GM23338 (cell line): Measurements from ENCODE around the gene DHRSX. TPM values are rescaled to one million over a fixed set of nuclear protein-coding genes. Genes with fewer than 3 reads are reported as not detected.

Experiments used
- ATAC-seq: fragments of 200-7000 bp; cut with Tn5 transposase; 3 replicates; pipeline ENCODE4 v1.9.1; 2020
- DNase-seq: peaks from one replicate; pipeline ENCODE4 v3.0.0-alpha.2; 2015; ENCODE audit warnings: low spot score
- H2AFZ ChIP-seq: fragments of 200-600 bp; sonication (generic); 2 replicates; pipeline ENCODE4 v1.8.0; 2016; ENCODE audit warnings: antibody characterized with exemption, mild to moderate bottlenecking, moderate library complexity
- H3F3A ChIP-seq: fragments of 200-600 bp; sonication (generic); replicated peaks from 2 replicates; pipeline ENCODE4 v1.8.0; 2017; ENCODE audit warnings: antibody characterized with exemption, mixed run types, low read depth
- H3K27ac ChIP-seq: fragments of 200-600 bp; sonication (generic); 2 replicates; pipeline ENCODE4 v1.6.1; 2016; ENCODE audit warnings: low read depth
- H3K27me3 ChIP-seq: fragments of 200-600 bp; sonication (generic); 2 replicates; pipeline ENCODE4 v1.8.0; 2016; ENCODE audit warnings: mild to moderate bottlenecking, mixed run types, moderate library complexity; ENCODE audit not compliant: insufficient read depth
- H3K36me3 ChIP-seq: fragments of 200-600 bp; sonication (generic); 2 replicates; pipeline ENCODE4 v1.8.0; 2016; ENCODE audit warnings: mild to moderate bottlenecking; ENCODE audit not compliant: insufficient read depth
- H3K4me1 ChIP-seq: fragments of 200-600 bp; sonication (generic); 2 replicates; pipeline ENCODE4 v1.8.0; 2016; ENCODE audit warnings: mild to moderate bottlenecking, moderate library complexity; ENCODE audit not compliant: insufficient read depth
- H3K4me2 ChIP-seq: fragments of 200-600 bp; sonication (generic); 2 replicates; pipeline ENCODE4 v1.7.1; 2017; ENCODE audit warnings: mixed run types
- H3K4me3 ChIP-seq: fragments of 200-600 bp; sonication (generic); 2 replicates; pipeline ENCODE4 v1.6.1; 2016; ENCODE audit warnings: mixed run types
- H3K79me2 ChIP-seq: fragments of 200-600 bp; sonication (generic); replicated peaks from 2 replicates; pipeline ENCODE4 v1.8.0; 2017; ENCODE audit warnings: mild to moderate bottlenecking; ENCODE audit not compliant: insufficient read depth
- H3K9me2 ChIP-seq: fragments of 200-600 bp; sonication (generic); 2 replicates; pipeline ENCODE4 v1.8.0; 2017; ENCODE audit not compliant: insufficient read depth
- H4K20me1 ChIP-seq: fragments of 200-600 bp; sonication (generic); replicated peaks from 2 replicates; pipeline ENCODE4 v1.8.0; 2017; ENCODE audit warnings: mild to moderate bottlenecking; ENCODE audit not compliant: insufficient read depth
- H3K27ac Mint-ChIP-seq: 2 replicates; pipeline ENCODE4 v1.8.0; 2020; ENCODE audit warnings: inconsistent platforms, mild to moderate bottlenecking, moderate library complexity, mixed read lengths
- H3K27me3 Mint-ChIP-seq: 3 replicates; pipeline ENCODE4 v1.8.0; 2022; ENCODE audit warnings: low read depth, mild to moderate bottlenecking, moderate library complexity, mixed read lengths, inconsistent platforms; ENCODE audit not compliant: insufficient read depth, poor library complexity
- H3K36me3 Mint-ChIP-seq: 3 replicates; pipeline ENCODE4 v1.8.0; 2021; ENCODE audit warnings: low read depth, mild to moderate bottlenecking, inconsistent platforms, moderate library complexity, mixed read lengths
- H3K4me1 Mint-ChIP-seq: 3 replicates; pipeline ENCODE4 v1.8.0; 2020; ENCODE audit warnings: mild to moderate bottlenecking, inconsistent platforms, mixed read lengths
- H3K4me3 Mint-ChIP-seq: 3 replicates; pipeline ENCODE4 v1.8.0; 2021; ENCODE audit warnings: moderate library complexity, mild to moderate bottlenecking, inconsistent platforms, mixed read lengths
- H3K9me3 Mint-ChIP-seq: 3 replicates; pipeline ENCODE4 v1.8.0; 2020; ENCODE audit warnings: moderate library complexity, mild to moderate bottlenecking, inconsistent platforms, mixed read lengths
- CREB1 ChIP-seq: fragments of 250-450 bp; sonication (Bioruptor Pico); IDR thresholded peaks from 2 replicates; pipeline ENCODE4 v1.5.0; 2020; ENCODE audit warnings: low read depth, mild to moderate bottlenecking, moderate library complexity
- EZH2 ChIP-seq: fragments of 200-600 bp; sonication (generic); IDR thresholded peaks from one replicate; pipeline ENCODE4 v1.8.0; 2017; ENCODE audit warnings: antibody characterized with exemption, mild to moderate bottlenecking, low read depth; ENCODE audit not compliant: unreplicated experiment
- EZH2phosphoT487 ChIP-seq: fragments of 200-600 bp; sonication (generic); IDR thresholded peaks from one replicate; pipeline ENCODE4 v1.8.1; 2018; ENCODE audit warnings: antibody characterized with exemption; ENCODE audit not compliant: unreplicated experiment
- JUNB ChIP-seq: IDR thresholded peaks from one replicate; pipeline ENCODE4 v1.6.1; 2016; ENCODE audit warnings: antibody characterized with exemption; ENCODE audit not compliant: unreplicated experiment
- POLR2AphosphoS5 ChIP-seq: IDR thresholded peaks from 2 replicates; pipeline ENCODE4 v1.6.1; 2016; ENCODE audit warnings: antibody characterized with exemption, low read depth
- STAT1 ChIP-seq: IDR thresholded peaks from one replicate; pipeline ENCODE4 v1.6.1; 2016; ENCODE audit warnings: antibody characterized with exemption; ENCODE audit not compliant: unreplicated experiment
- ZNF114 ChIP-seq: fragments of 250-450 bp; sonication (Bioruptor Pico); IDR thresholded peaks from 2 replicates; pipeline ENCODE4 v1.5.0; 2020; ENCODE audit warnings: mild to moderate bottlenecking, moderate library complexity
- polyA plus RNA-seq: library from polyadenylated mRNA; unstranded; fragments of >200 nt; fragmentation: Nextera tagmentation; extraction: Ambion mirVana; gene quantifications from 2 replicates; pipeline ENCODE4 v1.2.1, GENCODE V29; 2016
- total RNA-seq: library from RNA; depleted of rRNA; stranded (reverse); fragments of >200 nt; shearing (Covaris generic); gene quantifications from 2 replicates; pipeline ENCODE4 v1.2.3, GENCODE V29; 2014
- TF ChIP-seq, protein P1 (sequence below): fragments of 250-450 bp; sonication (Bioruptor Pico); IDR thresholded peaks from 2 replicates; pipeline ENCODE4 v1.5.0; 2020; ENCODE audit warnings: mild to moderate bottlenecking, moderate library complexity
- TF ChIP-seq, protein P2 (sequence below): IDR thresholded peaks from 2 replicates; pipeline ENCODE4 v1.6.1; 2016; ENCODE audit warnings: antibody characterized with exemption

DHRSX gene
- total and polyA plus RNA-seq, 2 experiments from 2014 or later, result 33.9 to 43.0 TPM

DNA sequence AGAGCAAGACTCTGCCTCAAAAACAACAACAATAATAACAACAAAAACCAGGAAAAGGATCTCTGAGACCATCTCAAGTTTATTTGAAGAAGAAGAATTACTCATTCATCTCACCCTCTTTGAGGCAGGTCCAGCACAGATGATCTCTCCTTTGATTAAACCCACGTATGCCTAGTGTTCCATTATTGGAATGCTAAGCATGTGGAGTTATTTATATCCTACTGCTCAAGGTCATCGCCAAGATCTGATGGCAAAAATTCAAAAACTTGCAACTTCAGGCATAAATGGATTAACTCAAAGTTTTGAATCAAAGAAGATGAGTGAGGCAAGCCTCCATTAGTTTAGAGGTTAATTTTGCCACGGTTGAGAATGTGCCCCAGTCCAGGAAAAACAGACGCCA is 184.2 kb downstream of the DHRSX start:
- H3K27ac ChIP-seq, result no peak overlapping the region
- peaks cover 37% of the 10 kb centered on the region for H3K36me3 Mint-ChIP-seq
- no peak for DNase-seq
- no peak overlapping the region for H2AFZ ChIP-seq
- H3K79me2 ChIP-seq, result no peaks in the 10 kb centered on the region; the same call in 1 of the 2 replicates
- no peak overlapping the region for H3K4me2 ChIP-seq
- no peaks in the 10 kb centered on the region for H3K36me3 ChIP-seq
- ATAC-seq, result no peak
- no peak for TF ChIP-seq EZH2phosphoT487
- TF ChIP-seq, protein P1, sequence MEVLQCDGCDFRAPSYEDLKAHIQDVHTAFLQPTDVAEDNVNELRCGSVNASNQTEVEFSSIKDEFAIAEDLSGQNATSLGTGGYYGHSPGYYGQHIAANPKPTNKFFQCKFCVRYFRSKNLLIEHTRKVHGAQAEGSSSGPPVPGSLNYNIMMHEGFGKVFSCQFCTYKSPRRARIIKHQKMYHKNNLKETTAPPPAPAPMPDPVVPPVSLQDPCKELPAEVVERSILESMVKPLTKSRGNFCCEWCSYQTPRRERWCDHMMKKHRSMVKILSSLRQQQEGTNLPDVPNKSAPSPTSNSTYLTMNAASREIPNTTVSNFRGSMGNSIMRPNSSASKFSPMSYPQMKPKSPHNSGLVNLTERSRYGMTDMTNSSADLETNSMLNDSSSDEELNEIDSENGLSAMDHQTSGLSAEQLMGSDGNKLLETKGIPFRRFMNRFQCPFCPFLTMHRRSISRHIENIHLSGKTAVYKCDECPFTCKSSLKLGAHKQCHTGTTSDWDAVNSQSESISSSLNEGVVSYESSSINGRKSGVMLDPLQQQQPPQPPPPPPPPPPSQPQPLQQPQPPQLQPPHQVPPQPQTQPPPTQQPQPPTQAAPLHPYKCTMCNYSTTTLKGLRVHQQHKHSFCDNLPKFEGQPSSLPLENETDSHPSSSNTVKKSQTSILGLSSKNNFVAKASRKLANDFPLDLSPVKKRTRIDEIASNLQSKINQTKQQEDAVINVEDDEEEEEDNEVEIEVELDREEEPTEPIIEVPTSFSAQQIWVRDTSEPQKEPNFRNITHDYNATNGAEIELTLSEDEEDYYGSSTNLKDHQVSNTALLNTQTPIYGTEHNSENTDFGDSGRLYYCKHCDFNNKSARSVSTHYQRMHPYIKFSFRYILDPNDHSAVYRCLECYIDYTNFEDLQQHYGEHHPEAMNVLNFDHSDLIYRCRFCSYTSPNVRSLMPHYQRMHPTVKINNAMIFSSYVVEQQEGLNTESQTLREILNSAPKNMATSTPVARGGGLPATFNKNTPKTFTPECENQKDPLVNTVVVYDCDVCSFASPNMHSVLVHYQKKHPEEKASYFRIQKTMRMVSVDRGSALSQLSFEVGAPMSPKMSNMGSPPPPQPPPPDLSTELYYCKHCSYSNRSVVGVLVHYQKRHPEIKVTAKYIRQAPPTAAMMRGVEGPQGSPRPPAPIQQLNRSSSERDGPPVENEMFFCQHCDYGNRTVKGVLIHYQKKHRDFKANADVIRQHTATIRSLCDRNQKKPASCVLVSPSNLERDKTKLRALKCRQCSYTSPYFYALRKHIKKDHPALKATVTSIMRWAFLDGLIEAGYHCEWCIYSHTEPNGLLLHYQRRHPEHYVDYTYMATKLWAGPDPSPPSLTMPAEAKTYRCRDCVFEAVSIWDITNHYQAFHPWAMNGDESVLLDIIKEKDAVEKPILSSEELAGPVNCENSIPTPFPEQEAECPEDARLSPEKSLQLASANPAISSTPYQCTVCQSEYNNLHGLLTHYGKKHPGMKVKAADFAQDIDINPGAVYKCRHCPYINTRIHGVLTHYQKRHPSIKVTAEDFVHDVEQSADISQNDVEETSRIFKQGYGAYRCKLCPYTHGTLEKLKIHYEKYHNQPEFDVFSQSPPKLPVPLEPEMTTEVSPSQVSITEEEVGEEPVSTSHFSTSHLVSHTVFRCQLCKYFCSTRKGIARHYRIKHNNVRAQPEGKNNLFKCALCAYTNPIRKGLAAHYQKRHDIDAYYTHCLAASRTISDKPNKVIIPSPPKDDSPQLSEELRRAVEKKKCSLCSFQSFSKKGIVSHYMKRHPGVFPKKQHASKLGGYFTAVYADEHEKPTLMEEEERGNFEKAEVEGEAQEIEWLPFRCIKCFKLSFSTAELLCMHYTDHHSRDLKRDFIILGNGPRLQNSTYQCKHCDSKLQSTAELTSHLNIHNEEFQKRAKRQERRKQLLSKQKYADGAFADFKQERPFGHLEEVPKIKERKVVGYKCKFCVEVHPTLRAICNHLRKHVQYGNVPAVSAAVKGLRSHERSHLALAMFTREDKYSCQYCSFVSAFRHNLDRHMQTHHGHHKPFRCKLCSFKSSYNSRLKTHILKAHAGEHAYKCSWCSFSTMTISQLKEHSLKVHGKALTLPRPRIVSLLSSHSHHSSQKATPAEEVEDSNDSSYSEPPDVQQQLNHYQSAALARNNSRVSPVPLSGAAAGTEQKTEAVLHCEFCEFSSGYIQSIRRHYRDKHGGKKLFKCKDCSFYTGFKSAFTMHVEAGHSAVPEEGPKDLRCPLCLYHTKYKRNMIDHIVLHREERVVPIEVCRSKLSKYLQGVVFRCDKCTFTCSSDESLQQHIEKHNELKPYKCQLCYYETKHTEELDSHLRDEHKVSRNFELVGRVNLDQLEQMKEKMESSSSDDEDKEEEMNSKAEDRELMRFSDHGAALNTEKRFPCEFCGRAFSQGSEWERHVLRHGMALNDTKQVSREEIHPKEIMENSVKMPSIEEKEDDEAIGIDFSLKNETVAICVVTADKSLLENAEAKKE (CRISPR knock-in tag), result no peak
- no peak for TF ChIP-seq EZH2
- TF ChIP-seq POLR2AphosphoS5, result no peak
- no peak for TF ChIP-seq ZNF114 (CRISPR knock-in tag)
- no peak for TF ChIP-seq CREB1
- TF ChIP-seq, protein P2, sequence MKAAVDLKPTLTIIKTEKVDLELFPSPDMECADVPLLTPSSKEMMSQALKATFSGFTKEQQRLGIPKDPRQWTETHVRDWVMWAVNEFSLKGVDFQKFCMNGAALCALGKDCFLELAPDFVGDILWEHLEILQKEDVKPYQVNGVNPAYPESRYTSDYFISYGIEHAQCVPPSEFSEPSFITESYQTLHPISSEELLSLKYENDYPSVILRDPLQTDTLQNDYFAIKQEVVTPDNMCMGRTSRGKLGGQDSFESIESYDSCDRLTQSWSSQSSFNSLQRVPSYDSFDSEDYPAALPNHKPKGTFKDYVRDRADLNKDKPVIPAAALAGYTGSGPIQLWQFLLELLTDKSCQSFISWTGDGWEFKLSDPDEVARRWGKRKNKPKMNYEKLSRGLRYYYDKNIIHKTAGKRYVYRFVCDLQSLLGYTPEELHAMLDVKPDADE, result no peak
- TF ChIP-seq STAT1, result no peak
- TF ChIP-seq JUNB, result no peak
- no peaks in the 10 kb centered on the region for H3F3A ChIP-seq
- H3K4me1 ChIP-seq, result no peaks in the 10 kb centered on the region
- peaks cover 4% of the 10 kb centered on the region for H3K4me1 Mint-ChIP-seq
- no peak overlapping the region for H3K4me3 Mint-ChIP-seq
- no peak overlapping the region for H3K4me3 ChIP-seq
- H3K27me3 ChIP-seq, result no peaks in the 10 kb centered on the region
- H3K9me3 Mint-ChIP-seq, result peaks cover 42% of the 10 kb centered on the region
- no peaks in the 10 kb centered on the region for H4K20me1 ChIP-seq
- no peak overlapping the region for H3K27ac Mint-ChIP-seq
- H3K27me3 Mint-ChIP-seq, result peaks cover 10% of the 10 kb centered on the region
- no peaks in the 10 kb centered on the region for H3K9me2 ChIP-seq
